ENCODE results near the gene AK1. TPM values are rescaled to one million over a fixed set of nuclear protein-coding genes. Genes with fewer than 3 reads are reported as not detected.

AK1 gene
- total RNA-seq, 1 experiment from 2014 or later: 12.2 TPM

DNA sequence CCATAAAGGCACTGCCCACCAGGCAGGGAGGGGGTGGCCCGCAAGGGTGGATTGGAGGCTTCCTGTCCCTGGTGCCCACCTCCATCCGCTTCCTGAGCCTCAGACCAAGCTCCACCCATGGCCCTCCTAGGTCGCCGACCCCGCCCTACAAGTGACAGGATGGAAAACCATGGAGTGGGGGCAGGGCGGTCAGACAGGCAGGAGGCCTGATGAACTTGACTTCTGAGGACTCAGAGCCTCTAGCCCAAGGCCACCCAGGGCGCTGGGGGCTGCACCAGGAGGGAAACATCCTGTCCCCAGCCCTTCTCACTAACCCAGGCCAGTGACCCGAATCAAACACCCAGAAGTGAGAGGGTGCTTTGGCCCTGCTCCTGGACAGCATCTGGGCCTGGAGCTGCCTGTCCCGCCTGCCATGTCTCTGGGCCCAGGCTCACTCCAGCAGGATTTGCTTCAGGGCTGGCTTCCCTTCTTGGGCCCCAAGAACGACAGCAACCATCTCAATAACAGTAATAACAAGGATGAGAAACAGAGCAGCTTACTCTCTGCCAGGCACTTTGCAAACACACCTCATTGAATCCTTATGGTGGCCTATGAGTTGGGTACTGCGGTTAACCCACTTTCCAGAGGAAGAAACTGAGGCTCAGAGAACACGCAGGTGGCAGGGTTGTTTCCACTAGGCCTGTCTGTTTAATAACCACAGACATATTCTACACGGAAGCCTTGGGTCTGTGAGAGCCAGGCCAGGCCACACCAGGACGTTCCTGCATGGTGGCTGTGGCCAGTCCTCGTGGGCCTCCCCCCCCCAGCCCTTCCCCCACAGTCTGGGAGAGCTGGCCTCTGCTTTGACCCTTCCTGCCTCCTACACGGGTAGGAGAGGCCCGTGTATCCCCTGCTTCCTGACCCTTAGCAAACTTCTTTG, 26.3 kb upstream of the AK1 start:
- H3K27ac Mint-ChIP-seq (ENCODE audit: unreplicated experiment): no peak overlapping the region
- DNase-seq: no peak
- CTCF ChIA-PET: interaction anchor here (0.7 kb wide), 1 partner anchor 14 kb away, joined by 3 read pairs; no protein-coding TSS in a partner anchor
- BruUV-seq (replicated peaks): no TSS peak
- intact Hi-C loops (cut with micrococcal nuclease; ENCODE audit: unreplicated experiment): no loop called here
- H3K4me1 Mint-ChIP-seq (ENCODE audit: low read depth, unreplicated experiment): peaks cover 8% of the 10 kb centered on the region
- no peak overlapping the region for H3K4me3 Mint-ChIP-seq (ENCODE audit: low read depth, unreplicated experiment)
- H3K36me3 Mint-ChIP-seq (ENCODE audit: insufficient read depth, unreplicated experiment): peaks cover 11% of the 10 kb centered on the region
- no peaks in the 10 kb centered on the region for H3K27me3 Mint-ChIP-seq (ENCODE audit: unreplicated experiment)
- no peaks in the 10 kb centered on the region for H3K9me3 Mint-ChIP-seq (ENCODE audit: low read depth, unreplicated experiment)
- no peak for TF ChIP-seq CTCF (IDR thresholded peaks at IDR 0.05; ENCODE audit: unreplicated experiment)

DNA sequence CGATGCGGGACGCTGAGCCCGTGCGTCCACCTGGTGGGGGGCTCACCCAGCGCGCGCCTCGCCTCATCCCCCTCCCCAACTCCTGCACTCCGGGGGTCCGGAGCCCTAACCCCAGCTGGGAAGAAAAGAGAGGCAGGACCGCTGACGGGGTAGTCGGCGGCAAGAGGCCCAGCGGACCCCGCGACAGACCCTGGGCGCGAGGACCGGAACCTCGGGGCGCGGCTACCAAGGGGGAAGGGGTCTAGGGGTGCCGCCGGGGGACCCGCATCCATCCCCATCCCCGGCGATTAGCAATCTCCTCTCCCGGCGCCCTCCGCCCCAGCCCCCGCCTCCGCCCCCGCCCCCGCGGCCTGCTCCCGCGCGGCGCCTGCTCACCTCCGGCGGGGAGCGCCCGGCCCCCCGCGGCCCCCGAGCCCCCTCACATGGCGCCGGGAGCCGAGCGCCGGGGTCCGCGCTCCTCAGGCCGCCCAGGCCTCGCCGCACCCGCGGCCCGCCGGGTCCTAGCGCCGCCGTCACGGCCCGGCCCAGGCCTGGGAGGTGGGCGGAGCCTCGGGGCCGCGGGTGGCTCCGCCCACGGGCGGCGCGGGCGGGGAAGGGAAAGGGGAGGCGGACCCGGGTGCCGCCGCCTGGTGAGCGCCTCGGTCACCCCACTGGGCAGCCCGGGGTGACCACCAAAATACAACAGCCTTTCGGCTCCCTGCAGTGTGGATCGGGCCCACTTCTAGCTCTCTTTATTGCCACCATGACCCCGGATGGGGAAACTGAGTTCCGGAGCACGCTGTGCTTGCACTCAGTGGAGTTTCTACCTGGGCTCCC, 21.9 kb upstream of the AK1 start, which contains the start of gene ST6GALNAC6:
Gene ST6GALNAC6 (minus strand): TSS at position 476 of the 816 bp plus-strand sequence. CDS start 1,622 bp downstream, outside the sequence.
- Mint-ChIP-seq H3K4me1 (ENCODE audit: low read depth, unreplicated experiment) (peaks cover 8% of the 10 kb centered on the region), H3K36me3 (ENCODE audit: insufficient read depth, unreplicated experiment) (peaks cover 20% of the 10 kb centered on the region), H3K27ac (ENCODE audit: unreplicated experiment) (peak within 1 kb of the TSS; percentile 27), H3K27me3 (ENCODE audit: unreplicated experiment) (no peaks in the 10 kb centered on the region), H3K9me3 (ENCODE audit: low read depth, unreplicated experiment) (no peaks in the 10 kb centered on the region), H3K4me3 (ENCODE audit: low read depth, unreplicated experiment) (peak within 1 kb of the TSS; percentile 73)
- no peak for TF ChIP-seq CTCF (IDR thresholded peaks at IDR 0.05; ENCODE audit: unreplicated experiment)
- peak; percentile 77 for DNase-seq
- no TSS peak for BruUV-seq (replicated peaks)
- CTCF ChIA-PET: no interaction called here
- intact Hi-C loops (cut with micrococcal nuclease; ENCODE audit: unreplicated experiment): no loop called here

DNA sequence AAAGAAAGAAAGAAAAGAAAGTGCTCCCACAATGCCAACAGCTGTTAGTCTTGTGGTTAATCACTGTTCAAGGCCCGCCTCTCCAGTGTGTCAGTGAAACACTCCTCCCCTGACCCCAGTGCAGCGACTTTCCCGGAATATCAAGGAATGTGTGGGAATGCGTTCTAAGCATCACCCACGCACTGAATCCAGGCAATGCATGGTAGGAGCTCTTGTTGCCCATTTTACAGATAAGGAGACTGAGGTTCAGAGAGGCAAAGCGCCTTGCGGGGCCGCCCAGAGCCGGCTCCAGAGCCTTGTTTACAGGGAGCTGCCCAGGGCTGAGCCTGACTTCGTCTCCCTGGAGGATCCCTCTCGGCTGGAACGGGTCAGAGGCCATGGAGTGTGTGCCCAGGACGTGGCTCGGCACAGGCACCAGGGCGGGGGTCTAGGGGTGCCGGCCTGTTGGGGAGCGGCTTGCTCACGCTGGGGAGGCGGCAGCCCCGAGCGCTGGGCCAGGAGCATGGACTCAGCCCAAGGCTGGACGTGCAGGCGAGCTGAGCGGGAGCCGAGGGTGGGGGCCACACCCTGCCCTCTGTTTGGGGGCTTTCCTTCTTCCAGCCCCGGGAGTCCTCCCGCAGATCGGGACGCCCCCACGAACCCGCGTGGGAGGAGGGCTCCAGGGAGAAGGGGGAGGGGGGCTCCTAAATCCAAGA, 21.1 kb upstream of the AK1 start:
- no peaks in the 10 kb centered on the region for H3K9me3 Mint-ChIP-seq (ENCODE audit: low read depth, unreplicated experiment)
- no peaks in the 10 kb centered on the region for H3K27me3 Mint-ChIP-seq (ENCODE audit: unreplicated experiment)
- no peak for TF ChIP-seq CTCF (IDR thresholded peaks at IDR 0.05; ENCODE audit: unreplicated experiment)
- BruUV-seq (replicated peaks): no TSS peak
- peak overlapping the region; percentile 73 for H3K4me3 Mint-ChIP-seq (ENCODE audit: low read depth, unreplicated experiment)
- DNase-seq: no peak
- H3K4me1 Mint-ChIP-seq (ENCODE audit: low read depth, unreplicated experiment): peaks cover 8% of the 10 kb centered on the region
- peaks cover 26% of the 10 kb centered on the region for H3K36me3 Mint-ChIP-seq (ENCODE audit: insufficient read depth, unreplicated experiment)
- intact Hi-C loops (cut with micrococcal nuclease; ENCODE audit: unreplicated experiment): no loop called here
- CTCF ChIA-PET: no interaction called here
- peak overlapping the region; percentile 27 for H3K27ac Mint-ChIP-seq (ENCODE audit: unreplicated experiment)

- Mint-ChIP-seq H3K36me3 (ENCODE audit: insufficient read depth, unreplicated experiment) (peaks cover 27% of the 10 kb centered on the region), H3K27me3 (ENCODE audit: unreplicated experiment) (no peaks in the 10 kb centered on the region), H3K4me1 (ENCODE audit: low read depth, unreplicated experiment) (peaks cover 8% of the 10 kb centered on the region), H3K4me3 (ENCODE audit: low read depth, unreplicated experiment) (no peak overlapping the region), H3K27ac (ENCODE audit: unreplicated experiment) (no peak overlapping the region), H3K9me3 (ENCODE audit: low read depth, unreplicated experiment) (no peaks in the 10 kb centered on the region)
- no peak for DNase-seq
- no TSS peak for BruUV-seq (replicated peaks)
- CTCF ChIA-PET: no interaction called here
- intact Hi-C loops (cut with micrococcal nuclease; ENCODE audit: unreplicated experiment): no loop called here
- no peak for TF ChIP-seq CTCF (IDR thresholded peaks at IDR 0.05; ENCODE audit: unreplicated experiment)
These were observed 19.8 kb upstream of the AK1 start for GRCh38 chr9:127897193-127897692.
